ENCODE results near the gene MILR1. TPM values are rescaled to one million over a fixed set of nuclear protein-coding genes. Genes with fewer than 3 reads are reported as not detected.

The MILR1 gene
- total RNA-seq, 2 donors from 2014 or later, result 2.4 to 5.0 TPM

DNA sequence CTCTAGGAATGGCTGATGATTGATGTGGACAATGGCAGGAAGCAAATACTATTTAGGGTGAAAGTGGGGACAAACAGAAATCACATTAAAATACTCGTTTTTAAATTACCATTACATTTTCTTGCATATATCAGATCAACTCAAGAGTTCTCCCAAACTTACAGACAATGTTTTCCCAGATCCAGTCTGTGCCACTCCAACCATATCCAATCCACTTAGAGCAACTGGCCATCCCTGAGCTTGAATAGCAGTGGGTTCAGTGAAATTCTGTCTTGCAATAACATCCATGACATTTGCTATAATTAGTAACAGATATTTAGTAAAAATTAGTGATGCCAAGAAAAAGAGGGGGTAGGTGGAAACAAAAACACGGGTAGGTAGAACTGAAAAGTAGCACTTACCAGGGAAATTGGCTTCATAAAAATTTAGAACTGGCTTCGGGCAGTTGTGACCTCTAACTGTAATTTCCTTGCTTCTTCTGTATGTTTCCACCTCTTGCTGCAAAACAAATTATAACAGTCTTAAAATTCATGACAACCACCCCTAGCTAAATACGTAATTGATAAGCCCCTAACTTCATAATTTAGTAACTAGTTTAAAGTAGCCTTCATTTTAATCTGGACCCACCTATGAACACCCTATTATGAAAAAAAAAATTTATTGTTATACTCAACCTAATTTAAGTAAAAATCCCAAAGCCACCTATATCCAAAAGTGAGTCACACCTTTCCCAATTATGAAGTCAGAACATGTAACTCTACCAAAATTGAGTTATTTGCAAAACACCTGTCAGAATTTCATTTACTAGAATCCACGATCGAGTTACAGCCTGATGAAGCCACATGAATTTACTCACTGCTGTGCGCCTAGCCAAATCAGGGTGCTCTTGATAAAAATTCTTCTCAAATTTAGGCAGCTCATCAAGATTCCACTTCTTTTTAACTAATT is 55.2 kb downstream of the MILR1 start:
- Histone ChIP-seq H3K4me1 (peaks cover 0 to 57% of the 10 kb centered on the region in 2 donors), H3K27me3 (no peaks in the 10 kb centered on the region), H3K9me3 (no peaks in the 10 kb centered on the region), H3K4me3 (peak overlapping the region; percentile 93 to 100), H3K27ac (peak overlapping the region; percentile 98 to 100), H3K36me3 (peaks cover 68% of the 10 kb centered on the region)
- TF ChIP-seq, protein P1, sequence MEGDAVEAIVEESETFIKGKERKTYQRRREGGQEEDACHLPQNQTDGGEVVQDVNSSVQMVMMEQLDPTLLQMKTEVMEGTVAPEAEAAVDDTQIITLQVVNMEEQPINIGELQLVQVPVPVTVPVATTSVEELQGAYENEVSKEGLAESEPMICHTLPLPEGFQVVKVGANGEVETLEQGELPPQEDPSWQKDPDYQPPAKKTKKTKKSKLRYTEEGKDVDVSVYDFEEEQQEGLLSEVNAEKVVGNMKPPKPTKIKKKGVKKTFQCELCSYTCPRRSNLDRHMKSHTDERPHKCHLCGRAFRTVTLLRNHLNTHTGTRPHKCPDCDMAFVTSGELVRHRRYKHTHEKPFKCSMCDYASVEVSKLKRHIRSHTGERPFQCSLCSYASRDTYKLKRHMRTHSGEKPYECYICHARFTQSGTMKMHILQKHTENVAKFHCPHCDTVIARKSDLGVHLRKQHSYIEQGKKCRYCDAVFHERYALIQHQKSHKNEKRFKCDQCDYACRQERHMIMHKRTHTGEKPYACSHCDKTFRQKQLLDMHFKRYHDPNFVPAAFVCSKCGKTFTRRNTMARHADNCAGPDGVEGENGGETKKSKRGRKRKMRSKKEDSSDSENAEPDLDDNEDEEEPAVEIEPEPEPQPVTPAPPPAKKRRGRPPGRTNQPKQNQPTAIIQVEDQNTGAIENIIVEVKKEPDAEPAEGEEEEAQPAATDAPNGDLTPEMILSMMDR (IDR thresholded peaks at IDR 0.05), result no peak
- DNase-seq (ENCODE audit: low spot score), result no peak

DNA sequence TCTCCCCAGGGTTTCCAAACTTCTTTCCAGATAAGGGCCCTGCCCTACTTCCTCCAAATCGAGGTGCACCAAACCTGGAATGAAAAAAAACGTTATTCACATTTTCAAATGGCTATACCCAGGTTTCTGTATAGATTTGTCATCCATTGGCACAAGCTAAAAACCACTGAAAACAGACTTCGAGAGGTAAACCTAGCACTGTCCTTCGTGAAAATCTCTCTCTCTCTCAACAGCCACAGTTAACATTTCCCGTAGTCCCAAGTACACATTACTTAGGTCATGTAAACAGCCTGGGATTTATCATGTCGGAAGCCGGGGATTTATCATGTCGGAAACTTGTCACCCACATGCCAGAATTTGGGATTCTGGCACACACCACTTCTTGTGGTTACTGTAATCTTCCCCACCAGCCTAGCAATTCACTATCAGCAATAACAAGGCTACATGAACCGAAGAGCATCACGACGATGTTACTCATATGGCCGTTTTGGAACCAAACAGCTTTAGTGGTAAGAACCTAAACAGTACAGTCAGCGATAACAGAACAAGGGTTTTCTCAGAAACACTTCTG is 55.9 kb downstream of the MILR1 start:
- Histone ChIP-seq H3K4me3 (peak overlapping the region; percentile 93 to 100), H3K36me3 (peaks cover 68% of the 10 kb centered on the region), H3K9me3 (no peaks in the 10 kb centered on the region), H3K27me3 (no peaks in the 10 kb centered on the region), H3K4me1 (peaks cover 0 to 54% of the 10 kb centered on the region in 2 donors), H3K27ac (peak overlapping the region; percentile 98 to 100)
- TF ChIP-seq, protein P1 (IDR thresholded peaks at IDR 0.05), result no peak
- no peak for DNase-seq (ENCODE audit: low spot score)

DNA sequence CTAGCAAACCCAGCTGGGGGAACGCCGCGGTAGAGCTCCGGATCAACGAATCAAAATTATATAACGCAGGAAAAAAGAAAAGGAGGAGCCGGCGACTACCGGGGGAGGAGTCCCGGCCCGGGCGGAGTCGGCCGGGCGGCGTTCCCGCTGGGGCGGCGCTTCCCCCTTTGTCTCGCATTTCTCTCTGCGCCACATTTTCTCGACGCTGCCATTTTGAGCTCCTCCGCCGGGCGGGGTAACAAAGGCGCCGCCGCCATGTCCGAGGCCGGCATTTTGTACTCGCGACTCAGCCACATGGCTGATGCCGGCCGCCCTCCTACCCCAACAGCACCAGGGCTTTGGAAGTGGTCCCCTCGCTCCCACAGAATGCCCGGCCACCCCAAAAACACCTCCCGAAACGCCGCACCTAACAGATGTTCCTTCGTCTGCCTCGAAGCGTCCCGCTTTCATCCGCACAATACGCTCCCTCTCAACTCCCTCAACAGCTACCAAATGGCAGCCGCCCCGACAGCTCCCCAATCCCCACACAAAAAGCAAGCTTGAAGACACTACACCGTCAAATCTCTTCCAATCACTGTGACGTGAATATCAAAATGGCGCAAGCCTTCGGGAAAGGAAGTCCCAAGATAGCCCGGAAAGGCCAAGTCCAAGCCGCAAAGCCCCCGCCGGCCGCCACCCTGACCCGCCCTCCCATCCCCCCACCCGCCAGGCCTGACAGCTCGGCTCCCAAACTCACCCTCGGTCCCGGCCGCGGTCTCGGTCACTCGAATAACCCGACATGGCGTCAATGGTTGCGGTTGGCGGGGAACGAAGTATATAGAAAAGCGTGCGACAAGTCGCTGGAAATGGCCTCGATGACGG is 56.7 kb downstream of the MILR1 start:
- Histone ChIP-seq H3K27ac (peak overlapping the region; percentile 98 to 100), H3K36me3 (peaks cover 68% of the 10 kb centered on the region), H3K27me3 (no peaks in the 10 kb centered on the region), H3K4me3 (peak overlapping the region; percentile 93 to 100), H3K4me1 (peaks cover 0 to 54% of the 10 kb centered on the region in 2 donors), H3K9me3 (no peaks in the 10 kb centered on the region)
- peak; percentile 92 for DNase-seq (ENCODE audit: low spot score)
- TF ChIP-seq, protein P1 (IDR thresholded peaks at IDR 0.05), result peak in 1 of 2 donors; percentile 9

DNA sequence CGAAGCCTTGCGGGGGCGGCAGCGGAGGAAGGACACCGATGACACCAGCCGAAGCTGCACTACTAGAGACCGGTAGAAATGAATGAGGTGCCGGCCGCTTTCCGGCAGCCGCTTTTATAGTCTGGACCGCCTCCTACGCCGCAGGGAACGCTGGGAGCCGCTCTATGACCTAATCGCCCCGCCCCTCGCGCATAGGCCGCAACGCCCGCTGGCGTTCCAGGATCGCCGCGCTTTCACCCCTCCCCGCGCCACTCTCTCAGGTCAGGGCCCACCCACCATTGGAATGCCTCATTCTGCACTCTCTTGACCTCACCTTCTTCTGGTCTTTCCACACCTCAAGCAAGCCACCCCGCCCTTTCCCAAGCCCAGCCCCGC is 57.3 kb downstream of the MILR1 start, which contains the start of gene DDX5:
Gene DDX5 (minus strand): TSS at position 89 of the 375 bp plus-strand sequence. CDS start 170 bp downstream, outside the sequence.
- Histone ChIP-seq H3K9me3 (no peaks in the 10 kb centered on the region), H3K27me3 (no peaks in the 10 kb centered on the region), H3K4me3 (peak within 1 kb of the TSS; percentile 93 to 100), H3K4me1 (peaks cover 0 to 54% of the 10 kb centered on the region in 2 donors), H3K36me3 (peaks cover 68% of the 10 kb centered on the region), H3K27ac (peak within 1 kb of the TSS; percentile 98 to 100)
- peak; percentile 97 for DNase-seq (ENCODE audit: low spot score)
- TF ChIP-seq, protein P1 (IDR thresholded peaks at IDR 0.05), result no peak

All from right atrium auricular region (tissue), 2 donors.